DND-41 (cell line): ENCODE results near the gene ATAD5.

ENCODE experiments used
- EZH2 ChIP-seq: IDR thresholded peaks from 3 replicates; pipeline ENCODE4 v1.6.1; 2012; ENCODE audit warnings: borderline replicate concordance, low read depth, mild to moderate bottlenecking, moderate library complexity, low read length, inconsistent platforms; ENCODE audit not compliant: severe bottlenecking
- TF ChIP-seq, protein P1 (sequence below): IDR thresholded peaks from 2 replicates; pipeline ENCODE4 v1.5.1; 2012; ENCODE audit warnings: borderline replicate concordance, low read length, moderate library complexity, mild to moderate bottlenecking; ENCODE audit not compliant: poor library complexity, severe bottlenecking; ENCODE audit errors: extremely low read depth

DNA sequence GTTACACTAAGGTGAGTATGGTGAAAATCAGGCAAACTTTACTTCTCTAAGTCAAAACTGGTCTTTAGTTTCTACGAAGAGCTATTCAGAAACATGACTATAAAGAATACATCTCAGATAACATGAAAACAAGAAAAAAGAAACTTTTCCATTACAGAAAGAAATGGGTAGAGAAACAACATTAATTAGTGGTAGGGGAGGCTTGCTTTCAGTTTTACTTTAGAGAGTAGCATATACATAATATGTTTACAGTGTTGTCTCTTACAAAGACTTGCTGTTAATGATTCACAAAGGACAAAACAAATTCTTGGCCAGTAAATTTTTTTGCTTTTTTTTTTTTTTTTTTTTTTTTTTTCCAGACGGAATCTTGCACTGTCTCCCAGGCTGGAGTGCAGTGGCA, 41.5 kb upstream of the ATAD5 start:
- TF ChIP-seq, protein P1, sequence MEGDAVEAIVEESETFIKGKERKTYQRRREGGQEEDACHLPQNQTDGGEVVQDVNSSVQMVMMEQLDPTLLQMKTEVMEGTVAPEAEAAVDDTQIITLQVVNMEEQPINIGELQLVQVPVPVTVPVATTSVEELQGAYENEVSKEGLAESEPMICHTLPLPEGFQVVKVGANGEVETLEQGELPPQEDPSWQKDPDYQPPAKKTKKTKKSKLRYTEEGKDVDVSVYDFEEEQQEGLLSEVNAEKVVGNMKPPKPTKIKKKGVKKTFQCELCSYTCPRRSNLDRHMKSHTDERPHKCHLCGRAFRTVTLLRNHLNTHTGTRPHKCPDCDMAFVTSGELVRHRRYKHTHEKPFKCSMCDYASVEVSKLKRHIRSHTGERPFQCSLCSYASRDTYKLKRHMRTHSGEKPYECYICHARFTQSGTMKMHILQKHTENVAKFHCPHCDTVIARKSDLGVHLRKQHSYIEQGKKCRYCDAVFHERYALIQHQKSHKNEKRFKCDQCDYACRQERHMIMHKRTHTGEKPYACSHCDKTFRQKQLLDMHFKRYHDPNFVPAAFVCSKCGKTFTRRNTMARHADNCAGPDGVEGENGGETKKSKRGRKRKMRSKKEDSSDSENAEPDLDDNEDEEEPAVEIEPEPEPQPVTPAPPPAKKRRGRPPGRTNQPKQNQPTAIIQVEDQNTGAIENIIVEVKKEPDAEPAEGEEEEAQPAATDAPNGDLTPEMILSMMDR = no peak
- TF ChIP-seq EZH2 = no peak
